Neural cell (in vitro differentiated cells): ENCODE measurements around the gene ANKIB1. TPM values are rescaled to one million over a fixed set of nuclear protein-coding genes. Genes with fewer than 3 reads are reported as not detected.

Experiments
- H2AFZ ChIP-seq: fragments of 200-600, 300-800 bp; sonication (generic), shearing (Covaris generic); 2 replicates; pipeline ENCODE4 v1.6.0; 2014; ENCODE audit warnings: low read depth, mild to moderate bottlenecking, antibody characterized with exemption, low read length, moderate library complexity
- H3F3A ChIP-seq: fragments of 200-600 bp; shearing (Covaris generic); 2 replicates; pipeline ENCODE4 v1.6.1; 2016; ENCODE audit warnings: mild to moderate bottlenecking, moderate library complexity, mixed read lengths, antibody characterized with exemption, low read length; ENCODE audit not compliant: insufficient read depth, poor library complexity, severe bottlenecking
- H3K27ac ChIP-seq: fragments of 200-600, 300-800 bp; sonication (generic), shearing (Covaris generic); 2 replicates; pipeline ENCODE4 v1.5.1; 2014; ENCODE audit warnings: mild to moderate bottlenecking, low read length, moderate library complexity
- H3K27me3 ChIP-seq: fragments of 300-800, 200-600 bp; sonication (generic), shearing (Covaris generic); 2 replicates; pipeline ENCODE4 v1.6.0; 2014; ENCODE audit warnings: mild to moderate bottlenecking, low read depth, low read length, moderate library complexity; ENCODE audit not compliant: insufficient read depth
- H3K36me3 ChIP-seq: fragments of 300-800, 200-600 bp; sonication (generic), shearing (Covaris generic); 2 replicates; pipeline ENCODE4 v1.5.1; 2014; ENCODE audit warnings: mild to moderate bottlenecking, antibody characterized with exemption, low read length, moderate library complexity; ENCODE audit not compliant: insufficient read depth
- H3K4me2 ChIP-seq: fragments of 300-800, 200-600 bp; sonication (generic), shearing (Covaris generic); 2 replicates; pipeline ENCODE4 v1.6.0; 2014; ENCODE audit warnings: mild to moderate bottlenecking, low read length
- H3K4me3 ChIP-seq: fragments of 300-800, 200-600 bp; sonication (generic), shearing (Covaris generic); 2 replicates; pipeline ENCODE4 v1.5.1; 2014; ENCODE audit warnings: mild to moderate bottlenecking, low read length, moderate library complexity
- H3K79me2 ChIP-seq: fragments of 200-600 bp; shearing (Covaris generic); replicated peaks from 2 replicates; pipeline ENCODE4 v1.6.0; 2014; ENCODE audit warnings: mild to moderate bottlenecking, low read length, moderate library complexity; ENCODE audit not compliant: insufficient read depth
- H3K9ac ChIP-seq: fragments of 300-800, 200-600 bp; sonication (generic), shearing (Covaris generic); 2 replicates; pipeline ENCODE4 v1.6.1; 2016; ENCODE audit warnings: mild to moderate bottlenecking, low read length, mixed read lengths
- H3K9me2 ChIP-seq: fragments of 200-600 bp; shearing (Covaris generic); 2 replicates; pipeline ENCODE4 v1.6.1; 2016; ENCODE audit warnings: mild to moderate bottlenecking, low read length, mixed read lengths; ENCODE audit not compliant: insufficient read depth
- H3K9me3 ChIP-seq: fragments of 200-600, 300-800 bp; sonication (generic), shearing (Covaris generic); 2 replicates; pipeline ENCODE4 v1.6.1; 2016; ENCODE audit warnings: mild to moderate bottlenecking, mixed run types, low read length, moderate library complexity, mixed read lengths
- H4K20me1 ChIP-seq: fragments of 200-600 bp; shearing (Covaris generic); 2 replicates; pipeline ENCODE4 v1.6.1; 2016; ENCODE audit warnings: mild to moderate bottlenecking, mixed run types; ENCODE audit not compliant: insufficient read depth
- CTCF ChIP-seq: fragments of 450-650 bp; IDR thresholded peaks from 2 replicates; pipeline ENCODE4 v1.5.1; 2014; ENCODE audit warnings: antibody characterized with exemption, mild to moderate bottlenecking, moderate library complexity; ENCODE audit not compliant: poor library complexity, severe bottlenecking
- EP300 ChIP-seq: fragments of 450-650 bp; conservative IDR thresholded peaks from 2 replicates; pipeline ENCODE4 v1.6.1; 2014; ENCODE audit warnings: antibody characterized with exemption, mild to moderate bottlenecking, moderate library complexity; ENCODE audit not compliant: poor library complexity, severe bottlenecking
- EZH2 ChIP-seq: fragments of 200-600, 300-800 bp; shearing (Covaris generic), sonication (generic); IDR thresholded peaks from 2 replicates; pipeline ENCODE4 v1.6.1; 2014; ENCODE audit warnings: antibody characterized with exemption, low read length, borderline replicate concordance, mild to moderate bottlenecking; ENCODE audit not compliant: insufficient read depth, poor library complexity, severe bottlenecking
- MXI1 ChIP-seq: fragments of 450-650 bp; conservative IDR thresholded peaks from 2 replicates; pipeline ENCODE4 v1.6.1; 2014; ENCODE audit warnings: antibody characterized with exemption, mild to moderate bottlenecking; ENCODE audit not compliant: poor library complexity, severe bottlenecking
- POLR2AphosphoS5 ChIP-seq: IDR thresholded peaks from 2 replicates; pipeline ENCODE4 v1.6.1; 2012
- RAD21 ChIP-seq: fragments of 450-650 bp; conservative IDR thresholded peaks from 2 replicates; pipeline ENCODE4 v1.6.1; 2014; ENCODE audit warnings: antibody characterized with exemption, mild to moderate bottlenecking, moderate library complexity
- REST ChIP-seq: IDR thresholded peaks from 2 replicates; pipeline ENCODE4 v1.6.1; 2012; ENCODE audit warnings: borderline replicate concordance
- SMC3 ChIP-seq: fragments of 450-650 bp; conservative IDR thresholded peaks from 2 replicates; pipeline ENCODE4 v1.6.1; 2014; ENCODE audit warnings: antibody characterized with exemption, mild to moderate bottlenecking, moderate library complexity; ENCODE audit not compliant: poor library complexity
- TAF1 ChIP-seq: IDR thresholded peaks from 2 replicates; pipeline ENCODE4 v1.6.1; 2012; ENCODE audit warnings: low read depth
- polyA plus RNA-seq: library from polyadenylated mRNA; depleted of rRNA; stranded (reverse); fragments of >200 nt; gene quantifications from 2 replicates; pipeline ENCODE4 v1.2.3, GENCODE V29; 2014

ANKIB1 gene
- polyA plus RNA-seq, 1 donor from 2014 or later = 83.0 TPM

GRCh38 chr7:92417913-92418312 lies 172.1 kb downstream of the ANKIB1 start:
- Histone ChIP-seq H3K4me2 (no peak overlapping the region), H3K9ac (no peak overlapping the region), H3K9me3 (no peaks in the 10 kb centered on the region), H3K4me3 (no peak overlapping the region), H3K36me3 (no peaks in the 10 kb centered on the region), H2AFZ (no peak overlapping the region), H4K20me1 (no peaks in the 10 kb centered on the region), H3K27me3 (no peaks in the 10 kb centered on the region), H3K9me2 (no peaks in the 10 kb centered on the region), H3K27ac (no peak overlapping the region), H3F3A (no peaks in the 10 kb centered on the region), H3K79me2 (no peaks in the 10 kb centered on the region)
- no peak for TF ChIP-seq SMC3
- no peak for TF ChIP-seq CTCF
- no peak for TF ChIP-seq TAF1
- no peak for TF ChIP-seq RAD21
- TF ChIP-seq REST = no peak
- TF ChIP-seq EZH2 = no peak
- no peak for TF ChIP-seq EP300
- TF ChIP-seq POLR2AphosphoS5 = no peak
- TF ChIP-seq MXI1 = no peak

DNA sequence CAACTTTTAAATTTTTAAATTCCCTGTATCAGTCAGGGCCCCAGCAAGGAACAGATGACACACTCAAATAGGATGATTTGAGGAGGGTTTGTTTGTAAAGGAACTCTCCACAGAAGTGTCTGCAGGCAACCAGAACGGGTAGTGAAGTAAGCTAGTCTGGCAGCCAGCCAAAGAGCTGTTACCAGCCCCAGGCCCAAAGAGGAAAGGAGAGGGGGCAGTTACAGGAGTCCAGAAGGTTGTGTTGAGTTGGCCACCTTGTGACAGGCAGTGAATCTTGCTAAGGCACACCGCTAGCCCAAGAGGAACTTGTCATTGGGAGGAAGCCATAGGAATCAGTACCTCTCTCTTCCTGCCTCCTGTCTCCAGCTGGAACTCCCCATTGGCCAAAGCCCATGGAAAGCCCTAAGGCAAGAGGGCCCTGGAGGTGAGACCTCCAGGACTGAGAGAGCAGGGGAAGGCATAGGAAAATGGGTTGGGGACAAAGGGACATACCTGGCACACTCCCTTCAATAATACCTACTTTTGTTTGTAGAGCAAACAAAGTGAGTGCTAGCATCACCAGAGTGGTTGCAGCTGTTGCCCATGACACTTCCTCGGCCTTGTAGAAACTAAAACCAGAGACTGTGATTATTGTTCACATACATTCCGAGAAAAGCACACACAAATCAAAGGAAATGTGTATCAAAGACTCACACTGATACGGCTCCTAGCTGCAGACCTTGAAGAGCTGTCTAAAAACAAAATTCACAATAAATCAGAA lies 176.1 kb downstream of the ANKIB1 start:
- H2AFZ ChIP-seq = no peak overlapping the region

More for the DNA sequence above, 176.1 kb downstream of the ANKIB1 start:
- no peaks in the 10 kb centered on the region for H3K36me3 ChIP-seq
- H3F3A ChIP-seq = no peaks in the 10 kb centered on the region
- no peaks in the 10 kb centered on the region for H3K27me3 ChIP-seq
- no peak overlapping the region for H3K4me2 ChIP-seq
- TF ChIP-seq REST (no peak), EZH2 (no peak), POLR2AphosphoS5 (no peak), TAF1 (no peak), RAD21 (no peak), EP300 (no peak), SMC3 (no peak), CTCF (no peak), MXI1 (no peak)
- H4K20me1 ChIP-seq = no peaks in the 10 kb centered on the region
- no peaks in the 10 kb centered on the region for H3K9me2 ChIP-seq
- no peaks in the 10 kb centered on the region for H3K9me3 ChIP-seq
- H3K9ac ChIP-seq = no peak overlapping the region
- H3K4me3 ChIP-seq = no peak overlapping the region
- no peak overlapping the region for H3K27ac ChIP-seq
- H3K79me2 ChIP-seq = no peaks in the 10 kb centered on the region
